NCI-H2196 treated with DMSO at 0.1 percent for 48 hours (cell line): ENCODE data around the gene ZNF593.

Source experiments
- DNase-seq: peaks from one replicate; lab custom pipeline; 2025; ENCODE audit not compliant: unreplicated experiment; lab: John Stamatoyannopoulos, UW

ZNF593 gene

DNA sequence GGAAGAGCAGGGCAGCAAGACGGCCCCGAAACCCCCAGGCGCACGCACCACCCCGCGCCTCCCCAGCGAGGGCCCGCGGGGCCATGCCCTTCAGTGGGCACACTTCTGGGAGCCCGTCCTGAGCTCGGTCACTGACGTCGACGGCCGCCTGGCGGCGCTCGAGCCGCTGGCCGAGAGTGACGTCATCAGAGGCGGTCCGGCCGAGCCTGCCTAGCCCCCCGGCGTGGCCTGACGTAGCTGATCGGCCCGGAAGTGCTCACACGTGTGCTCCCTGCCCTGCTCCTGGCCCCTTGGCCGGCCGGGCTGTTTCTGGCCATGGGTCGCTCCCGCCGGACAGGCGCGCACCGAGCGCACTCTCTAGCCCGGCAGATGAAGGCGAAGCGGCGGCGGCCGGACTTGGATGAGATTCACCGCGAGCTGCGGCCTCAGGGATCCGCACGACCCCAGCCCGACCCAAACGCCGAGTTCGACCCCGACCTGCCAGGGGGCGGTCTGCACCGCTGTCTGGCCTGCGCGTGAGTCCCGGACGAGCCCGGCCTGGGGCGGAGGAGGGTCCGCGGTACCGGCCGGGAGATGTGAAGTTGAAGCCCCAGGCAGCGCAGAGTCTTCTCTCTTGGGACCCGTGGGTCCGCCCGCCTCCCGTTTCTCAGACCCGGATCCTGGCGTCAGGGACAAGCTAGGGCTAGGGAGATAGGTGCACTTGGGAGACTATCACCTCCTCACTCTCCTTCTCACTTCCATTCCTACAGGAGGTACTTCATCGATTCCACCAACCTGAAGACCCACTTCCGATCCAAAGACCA, at the start of gene ZNF593:
TSS of gene ZNF593 (plus strand) at position 240 of the 803 bp plus-strand sequence. CDS start at position 316, 76 bp downstream.
- peak; percentile 88 for DNase-seq

DNA sequence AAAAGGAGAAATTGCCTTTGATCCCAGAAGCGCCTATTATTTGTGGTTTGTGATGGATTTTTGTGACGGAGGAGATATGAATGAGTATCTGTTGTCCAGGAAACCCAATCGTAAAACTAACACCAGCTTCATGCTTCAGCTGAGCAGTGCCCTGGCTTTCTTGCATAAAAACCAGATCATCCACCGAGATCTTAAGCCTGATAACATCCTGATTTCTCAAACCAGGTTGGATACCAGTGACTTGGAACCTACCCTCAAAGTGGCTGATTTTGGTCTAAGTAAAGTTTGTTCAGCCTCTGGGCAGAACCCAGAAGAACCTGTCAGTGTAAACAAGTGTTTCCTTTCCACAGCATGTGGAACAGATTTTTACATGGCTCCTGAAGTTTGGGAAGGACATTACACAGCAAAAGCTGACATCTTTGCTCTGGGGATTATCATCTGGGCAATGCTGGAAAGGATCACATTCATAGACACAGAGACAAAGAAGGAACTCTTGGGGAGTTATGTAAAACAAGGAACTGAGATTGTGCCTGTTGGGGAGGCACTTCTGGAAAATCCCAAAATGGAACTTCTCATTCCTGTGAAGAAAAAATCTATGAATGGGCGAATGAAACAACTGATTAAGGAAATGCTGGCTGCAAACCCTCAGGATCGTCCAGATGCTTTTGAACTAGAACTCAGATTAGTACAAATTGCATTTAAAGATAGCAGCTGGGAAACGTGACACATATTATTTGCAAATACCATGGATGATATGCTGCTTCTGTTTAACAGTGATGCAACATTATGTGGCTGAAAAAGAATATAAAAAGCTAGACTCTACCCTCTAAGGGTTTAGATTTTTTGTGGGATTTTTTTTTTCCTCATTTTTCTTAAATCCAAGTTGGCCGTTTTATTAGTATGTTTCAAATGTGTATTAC, 47.6 kb upstream of the ZNF593 start:
- DNase-seq: no peak

DNA sequence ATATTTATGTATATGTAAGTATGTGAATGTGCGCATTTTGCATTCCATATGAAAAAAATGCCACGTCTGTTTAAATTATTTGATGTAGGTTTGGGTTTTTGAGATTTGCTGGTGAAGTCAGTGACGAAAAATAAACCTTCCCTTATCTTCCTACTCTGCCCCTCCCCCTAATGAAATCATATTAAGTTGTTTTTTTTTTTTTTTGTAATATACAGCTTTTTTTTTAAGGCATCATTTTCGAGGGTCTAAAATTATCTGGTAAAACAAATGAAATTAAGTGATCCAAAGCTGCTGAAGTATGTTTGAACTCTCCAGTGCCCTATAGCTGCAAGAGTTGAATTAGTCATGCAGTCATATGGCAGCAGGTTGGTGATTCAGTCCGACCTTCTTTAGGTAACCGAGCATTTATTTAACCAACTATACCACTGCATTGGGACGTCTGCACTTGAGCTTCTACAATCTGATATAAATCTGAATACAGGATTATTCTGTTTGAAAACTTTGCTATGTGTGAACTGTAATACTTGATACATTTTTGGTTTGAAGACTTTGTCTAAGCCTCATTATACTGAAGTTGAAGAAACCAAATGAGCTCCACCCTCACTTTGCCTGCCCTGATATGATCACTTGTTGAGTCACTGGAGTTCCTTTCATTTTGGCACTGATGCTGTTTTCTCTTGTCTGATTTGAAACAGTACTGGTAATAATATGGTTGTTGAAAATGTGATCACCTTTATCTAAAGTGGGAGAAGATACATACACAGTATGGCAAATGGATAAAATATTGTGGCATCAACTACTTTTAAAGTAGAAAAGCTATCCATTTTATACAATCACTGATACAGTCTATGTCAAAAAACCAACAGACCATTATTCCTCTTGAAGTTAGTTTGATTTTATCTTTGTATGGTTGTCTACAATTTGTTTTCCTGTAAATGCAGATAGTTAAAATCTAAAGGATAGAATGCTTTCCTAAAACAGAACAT, 46.4 kb upstream of the ZNF593 start:
- DNase-seq: no peak

DNA sequence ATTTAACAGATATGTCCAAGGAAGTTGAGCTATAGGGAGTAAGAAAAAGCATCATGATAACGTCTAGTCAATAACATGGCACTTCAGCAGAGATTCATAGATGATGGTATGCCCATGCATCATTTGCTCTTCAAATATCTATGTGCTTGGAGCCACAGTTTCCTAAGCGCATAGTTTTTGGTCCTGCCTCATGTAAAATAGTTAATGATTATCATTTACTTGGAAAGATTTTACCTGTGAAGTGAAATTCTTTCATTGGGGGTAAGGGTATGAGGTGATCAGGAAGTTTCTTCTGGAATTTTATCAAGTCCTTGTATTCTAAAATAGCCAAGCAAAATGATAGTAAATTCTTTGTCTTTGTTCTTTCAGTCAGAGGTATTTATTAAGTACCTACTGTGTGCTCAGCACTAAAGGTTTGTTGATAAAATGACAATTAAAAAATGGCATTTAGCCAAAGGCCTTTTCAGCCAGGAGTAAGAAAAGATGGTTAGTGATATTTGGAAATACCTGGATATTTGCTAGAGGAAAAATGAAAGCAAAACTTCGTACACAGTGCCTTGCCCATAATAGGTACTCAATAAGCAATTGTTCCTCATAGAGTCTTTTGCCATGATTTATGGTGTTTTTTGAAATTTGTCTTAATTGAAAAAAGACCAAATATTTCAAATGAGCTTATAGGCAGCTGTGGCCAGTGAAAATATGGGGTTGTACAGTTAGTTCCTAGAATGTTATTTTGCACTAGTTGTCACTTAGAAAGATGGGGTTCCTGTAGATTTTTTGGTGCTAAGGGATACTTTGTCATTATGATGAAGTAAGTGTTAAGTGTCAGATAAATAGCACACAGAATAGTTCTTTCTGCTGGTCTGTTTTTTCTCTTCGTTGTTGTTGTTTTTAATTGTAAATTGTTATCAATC, 45.0 kb upstream of the ZNF593 start:
- DNase-seq: no peak

DNA sequence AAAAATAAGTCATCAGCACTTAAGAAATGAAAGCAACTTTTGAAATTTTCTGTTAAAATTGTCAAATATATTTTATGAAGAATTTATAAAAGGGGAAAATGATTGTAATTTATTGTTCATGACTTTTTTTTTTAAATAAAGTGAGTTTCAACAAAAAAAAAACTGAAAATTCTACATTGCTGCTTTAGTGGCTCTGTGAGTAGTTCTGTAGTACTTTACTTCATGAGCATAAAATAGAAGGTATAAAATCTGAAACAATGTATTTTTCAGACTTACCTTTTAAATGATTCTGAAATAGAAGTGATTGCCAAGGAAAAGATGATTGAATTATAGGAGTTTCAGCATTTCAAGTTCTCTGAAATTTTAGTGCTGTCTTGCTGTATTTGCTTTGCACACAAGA, 44.3 kb upstream of the ZNF593 start:
- no peak for DNase-seq

DNA sequence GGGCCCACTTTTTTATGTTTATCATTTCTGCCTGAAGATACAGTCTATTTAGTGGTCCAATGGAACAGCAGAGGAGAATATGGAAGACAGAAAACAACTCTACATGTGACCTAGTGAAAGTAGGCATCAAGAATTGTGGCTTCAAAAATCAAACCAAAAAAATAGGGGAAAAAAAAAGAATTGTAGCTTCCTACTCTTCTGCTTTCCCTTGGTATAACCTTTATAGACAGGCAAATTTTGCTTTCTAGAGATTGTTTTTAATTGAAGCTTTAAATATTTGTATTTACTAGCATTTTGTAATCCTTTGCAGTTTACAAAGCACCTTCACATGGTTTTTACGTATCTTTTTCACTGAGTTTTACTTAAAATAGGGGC, 43.8 kb upstream of the ZNF593 start:
- DNase-seq: no peak

DNA sequence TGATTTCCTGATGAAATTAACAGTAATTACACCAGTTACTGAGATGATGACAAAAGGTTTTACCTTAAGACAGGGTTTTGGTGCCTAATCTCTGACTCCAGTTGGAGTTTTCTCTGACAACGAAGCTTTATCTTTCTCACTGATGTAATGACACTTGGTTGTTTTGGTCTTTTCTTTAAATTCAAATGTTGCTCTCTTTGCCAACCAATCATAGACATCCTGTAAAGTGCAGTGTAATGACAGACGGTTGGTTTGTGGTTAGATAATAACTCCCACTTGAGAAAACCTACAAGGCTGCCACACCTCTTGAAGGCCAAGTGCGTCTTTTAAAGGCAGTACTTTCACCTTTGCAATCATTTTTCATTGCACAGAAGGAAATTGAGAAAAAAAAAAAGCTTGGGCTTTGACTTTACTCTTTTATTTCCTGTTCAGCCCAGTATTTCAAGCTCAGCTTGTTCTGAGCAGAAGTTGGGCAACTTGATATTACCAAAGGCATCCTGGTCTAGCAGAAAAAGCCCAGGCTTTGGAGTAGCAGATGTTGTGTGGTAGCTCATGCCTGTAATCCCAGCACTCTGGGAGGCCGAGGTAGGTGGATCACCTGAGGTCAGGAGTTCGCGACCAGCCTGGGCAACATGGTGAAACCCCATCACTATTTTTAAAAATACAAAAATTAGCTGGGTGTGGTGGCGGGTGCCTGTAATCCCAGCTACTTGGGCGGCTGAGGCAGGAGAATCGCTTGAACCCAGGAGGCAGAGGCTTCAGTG, 43.2 kb upstream of the ZNF593 start:
- DNase-seq: peak; percentile 61

DNA sequence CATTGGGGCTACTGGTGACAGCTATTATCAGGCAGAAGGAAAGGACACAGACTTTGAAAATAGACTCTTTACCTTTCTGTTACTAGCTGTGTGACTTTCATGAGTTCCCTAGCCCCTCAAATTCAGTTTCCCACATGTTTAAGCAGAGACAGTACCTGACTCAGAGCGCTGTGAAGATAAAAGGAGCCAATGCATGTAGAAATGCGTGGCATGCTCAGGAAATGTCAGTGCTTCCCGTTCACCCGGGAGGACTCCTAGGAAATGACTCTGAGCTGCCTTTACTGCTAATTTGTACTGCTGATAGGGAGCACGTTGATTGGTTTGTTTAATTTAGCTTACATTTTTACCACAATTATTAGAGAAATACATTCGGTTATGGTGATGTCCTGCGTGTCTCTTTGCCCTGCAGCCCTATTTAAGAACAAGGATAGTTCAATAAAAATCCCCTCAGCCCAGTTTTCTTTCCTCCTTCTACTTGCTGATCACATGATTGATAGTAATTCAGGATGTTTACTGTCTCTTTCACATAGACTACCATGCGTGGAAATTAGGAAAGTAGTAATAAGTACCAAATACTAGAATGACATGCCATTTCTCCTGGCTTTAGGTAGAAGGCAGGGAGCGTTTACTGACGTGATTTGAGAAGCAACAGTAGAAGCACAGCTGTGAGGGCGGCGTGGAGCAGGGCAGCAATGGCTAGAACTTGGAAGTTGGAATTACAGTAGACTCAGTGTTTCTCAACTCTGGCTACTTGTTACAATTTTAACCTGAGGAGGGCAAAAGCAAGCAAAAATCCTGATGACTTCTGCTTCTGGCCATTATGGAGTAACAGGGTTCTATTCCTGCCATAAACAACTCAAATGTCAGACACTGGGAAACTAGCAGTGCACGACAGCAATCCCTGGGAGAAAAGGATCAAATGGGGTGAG, 42.2 kb upstream of the ZNF593 start:
- DNase-seq: no peak

DNA sequence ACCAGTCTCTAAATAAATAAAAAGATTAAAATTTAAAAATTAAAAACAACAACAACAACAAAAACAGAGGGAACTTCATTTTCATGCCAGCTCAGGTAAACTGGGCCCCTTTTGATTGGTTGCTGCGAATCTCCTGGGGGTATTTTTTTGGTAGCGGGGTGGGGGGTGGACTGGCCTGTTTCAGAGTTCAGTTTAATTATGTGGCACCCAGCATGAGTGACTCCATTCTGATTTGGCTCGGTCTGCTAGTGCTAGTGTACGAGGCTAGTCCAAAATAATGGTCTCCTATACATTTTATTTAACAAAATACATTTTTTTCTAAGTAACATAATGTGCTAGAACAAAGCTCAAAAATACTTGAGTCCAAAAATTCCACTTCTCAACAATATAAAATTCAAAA, 39.9 kb upstream of the ZNF593 start:
- DNase-seq: no peak

DNA sequence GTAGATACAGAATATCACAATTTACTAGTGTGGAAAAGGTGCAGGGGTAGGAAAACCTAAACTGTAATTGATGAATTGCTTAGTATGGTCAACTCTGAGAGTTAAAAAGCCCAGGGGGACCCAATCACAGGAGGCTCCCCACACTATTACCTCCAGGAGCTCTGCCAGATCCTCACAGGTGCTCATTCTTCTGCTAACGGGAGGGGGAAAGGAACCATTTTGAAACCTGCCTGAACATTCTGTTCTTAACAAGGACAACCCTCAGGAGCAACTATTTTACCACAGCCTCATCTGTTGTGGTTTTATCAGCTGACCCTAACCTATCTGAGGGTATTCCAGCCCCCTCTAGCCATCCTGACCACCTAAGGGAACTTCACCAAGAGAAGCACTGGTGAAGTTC, 39.0 kb upstream of the ZNF593 start:
- DNase-seq: no peak

DNA sequence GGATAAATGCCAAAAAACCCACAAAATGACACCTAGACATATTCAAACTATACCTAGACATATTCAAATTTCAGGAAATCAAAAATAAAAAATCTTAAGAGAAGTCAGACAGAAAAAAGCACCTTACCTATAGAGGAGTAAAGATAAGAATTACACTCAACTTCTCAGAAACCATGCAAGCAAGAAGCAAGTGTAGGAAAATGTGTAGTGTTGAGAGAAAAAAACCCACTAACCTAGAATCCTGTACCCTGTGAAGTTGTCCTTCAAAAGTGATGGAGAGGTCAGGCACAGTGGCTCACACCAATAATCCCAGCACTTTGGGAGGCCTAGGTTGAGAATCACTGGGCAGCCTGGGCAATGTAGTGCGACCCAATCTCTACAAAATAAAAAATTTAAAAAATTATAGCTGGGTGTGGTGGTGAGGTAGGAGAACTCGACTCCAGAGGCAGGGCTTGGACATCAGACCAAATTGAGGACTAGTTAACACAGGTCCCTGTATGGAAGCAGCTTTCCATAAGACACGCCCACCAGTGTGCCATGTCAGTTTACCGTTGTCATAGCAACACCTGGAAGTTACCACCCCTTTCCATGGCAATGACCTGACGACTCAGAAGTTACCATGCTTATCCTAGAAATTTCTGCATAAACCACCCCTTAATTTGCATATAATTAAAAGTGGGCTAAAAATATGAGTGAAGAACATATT, 37.4 kb upstream of the ZNF593 start:
- DNase-seq: no peak

DNA sequence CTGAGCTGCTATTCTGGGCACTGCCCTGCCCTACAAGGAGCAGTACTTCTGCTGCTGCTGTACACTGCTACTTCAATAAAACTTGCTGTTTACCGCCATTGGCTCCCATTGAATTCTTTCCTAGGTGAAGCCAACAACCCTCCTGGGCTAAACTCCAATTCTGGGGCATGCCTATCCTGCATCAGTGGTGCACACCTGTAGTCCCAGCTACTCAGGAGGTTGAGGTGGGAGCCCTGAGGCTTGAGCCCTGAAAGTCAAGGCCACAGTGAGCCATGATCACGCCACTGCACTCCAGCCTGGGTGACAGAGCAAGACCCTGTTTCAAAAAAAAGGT, 36.9 kb upstream of the ZNF593 start:
- DNase-seq: no peak

DNA sequence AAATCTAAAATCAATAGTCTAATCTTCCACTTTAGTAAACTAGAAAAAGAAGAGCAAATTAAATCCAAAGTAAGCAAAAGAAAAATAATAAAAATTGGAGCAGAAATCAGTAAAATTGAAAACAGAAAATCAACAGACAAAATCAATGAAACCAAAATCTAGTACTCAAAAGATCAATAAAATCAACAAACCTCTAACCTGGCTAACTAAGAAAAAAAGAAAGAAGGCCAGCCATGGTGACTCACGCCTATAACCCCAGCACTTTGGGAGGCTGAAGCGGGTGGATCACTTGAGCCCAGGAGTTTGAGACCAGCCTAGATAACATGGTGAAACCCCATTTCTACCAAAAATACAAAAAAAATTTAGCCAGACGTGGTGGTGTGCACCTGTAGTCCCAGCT, 35.2 kb upstream of the ZNF593 start:
- no peak for DNase-seq

DNA sequence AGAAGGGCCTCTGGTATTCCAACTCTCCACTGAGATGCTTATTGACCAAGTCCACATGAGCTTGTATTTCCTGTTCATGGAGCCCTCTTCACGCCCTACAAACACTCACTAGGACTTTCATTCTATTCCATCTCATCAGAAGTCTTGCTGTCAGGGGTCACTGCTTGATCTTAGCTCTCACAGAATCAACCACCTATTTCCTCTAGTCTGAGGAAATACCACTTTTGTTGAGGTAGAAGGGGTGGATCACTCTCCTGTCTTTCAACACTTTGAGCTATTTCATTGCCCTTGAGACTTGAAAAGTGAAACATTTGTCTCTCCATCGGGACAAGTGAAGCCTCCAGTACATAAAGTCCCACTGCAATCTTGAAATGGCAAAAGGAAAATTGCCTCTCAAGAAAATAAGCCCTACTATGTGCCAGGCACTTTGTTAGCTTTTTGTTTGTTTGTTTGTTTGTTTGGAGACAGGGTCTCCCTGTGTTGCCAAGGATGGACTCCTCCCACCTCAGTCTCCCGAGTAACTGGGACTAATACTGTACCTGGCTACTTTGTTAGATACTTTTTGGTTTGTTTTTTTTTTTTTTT, 30.6 kb upstream of the ZNF593 start:
- DNase-seq: no peak

DNA sequence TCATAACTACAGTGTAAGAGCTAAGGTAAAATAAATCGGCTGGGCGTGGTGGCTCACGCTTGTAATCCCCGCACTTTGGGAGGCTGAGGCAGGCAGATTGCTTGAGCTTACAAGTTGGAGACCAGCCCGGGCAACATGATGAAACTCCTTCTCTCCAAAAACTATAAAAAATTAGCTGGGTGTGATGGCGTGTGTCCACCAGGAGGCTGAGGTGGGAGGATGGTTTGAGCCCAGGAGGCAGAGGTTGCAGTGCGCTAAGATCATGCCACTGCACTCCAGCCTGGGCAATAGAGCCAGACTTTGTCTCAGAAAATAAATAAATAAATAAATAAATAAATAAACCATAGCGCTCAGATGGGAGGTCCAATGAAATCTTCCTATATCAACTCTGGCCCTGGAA, 27.5 kb upstream of the ZNF593 start:
- no peak for DNase-seq

DNA sequence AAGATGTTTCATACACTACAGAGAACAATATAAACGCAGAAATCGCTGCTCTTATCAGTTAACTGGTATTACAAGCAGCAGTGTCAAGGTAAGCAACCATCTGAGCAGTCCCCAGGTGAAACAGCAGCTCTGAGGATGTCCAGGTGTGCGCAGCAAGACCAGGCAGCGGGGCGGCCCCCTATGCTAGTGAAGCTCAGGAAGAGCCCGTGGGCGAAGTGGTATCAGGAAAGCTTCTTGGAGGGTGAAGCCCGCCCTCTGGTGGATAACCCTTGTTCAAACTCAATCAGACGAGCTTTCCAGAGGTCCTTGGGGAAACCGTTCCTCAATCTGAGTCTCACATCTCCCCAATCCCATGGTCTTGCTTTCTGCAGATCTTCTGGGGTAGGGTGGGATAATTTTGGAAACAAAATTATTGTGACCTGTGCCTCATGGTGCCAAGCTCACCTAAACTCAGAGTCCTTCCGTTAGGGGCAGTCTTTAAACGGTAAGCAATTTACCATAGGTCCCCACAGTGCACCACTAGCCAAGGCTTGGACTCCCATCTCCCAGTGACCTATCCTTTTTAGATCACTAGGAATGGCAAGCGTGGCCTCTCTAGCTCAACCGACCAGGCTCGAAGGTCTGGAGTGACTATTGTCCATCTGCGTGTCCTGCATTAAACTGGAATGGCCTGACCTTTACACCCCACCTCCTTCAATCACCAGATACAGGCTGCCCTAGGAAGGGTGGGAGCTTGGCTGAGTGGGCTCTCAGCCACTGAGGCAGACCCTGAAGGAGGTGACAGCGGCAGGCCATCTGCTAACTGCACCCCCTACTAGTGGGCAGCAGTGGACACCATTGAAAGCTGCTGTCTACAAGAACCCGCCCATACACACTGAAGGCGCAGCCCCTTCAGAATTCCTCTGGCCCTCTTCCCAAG, 24.4 kb upstream of the ZNF593 start:
- DNase-seq: peak; percentile 80
